A673 (cell line): Measurements from ENCODE around the gene WNT8A.

Experiments
- CTCF ChIP-seq: fragments of 300-800, 200-600 bp; sonication (generic); conservative IDR thresholded peaks from 2 replicates; pipeline ENCODE4 v1.5.1; 2017; ENCODE audit warnings: low read depth, mild to moderate bottlenecking, antibody characterized with exemption, low read length, moderate library complexity, mixed read lengths
- EZH2 ChIP-seq: fragments of 200-600 bp; sonication (generic); IDR thresholded peaks from 2 replicates; pipeline ENCODE4 v1.6.1; 2017; ENCODE audit warnings: borderline replicate concordance, low read depth, mild to moderate bottlenecking, mixed read lengths, antibody characterized with exemption, low read length; ENCODE audit not compliant: poor library complexity, severe bottlenecking

GRCh38 chr5:138082033-138082432, 1.8 kb upstream of the WNT8A start:
- TF ChIP-seq CTCF = no peak
- TF ChIP-seq EZH2 = no peak
